GM12891 (cell line): ENCODE data around the gene CNTROB.

Experiments used
- POLR2A ChIP-seq: IDR thresholded peaks from 2 replicates; pipeline ENCODE4 v1.6.1; 2011; ENCODE audit warnings: low read depth, low read length, control low read depth
- POLR2AphosphoS5 ChIP-seq: IDR thresholded peaks from 2 replicates; pipeline ENCODE4 v1.6.1; 2011; ENCODE audit warnings: low read depth, low read length, control low read depth
- SPI1 ChIP-seq: IDR thresholded peaks from 2 replicates; pipeline ENCODE4 v1.6.1; 2011; ENCODE audit warnings: low read depth, low read length, control low read depth
- TAF1 ChIP-seq: IDR thresholded peaks from 2 replicates; pipeline ENCODE4 v1.6.1; 2011; ENCODE audit warnings: low read depth, low read length, control low read depth

DNA sequence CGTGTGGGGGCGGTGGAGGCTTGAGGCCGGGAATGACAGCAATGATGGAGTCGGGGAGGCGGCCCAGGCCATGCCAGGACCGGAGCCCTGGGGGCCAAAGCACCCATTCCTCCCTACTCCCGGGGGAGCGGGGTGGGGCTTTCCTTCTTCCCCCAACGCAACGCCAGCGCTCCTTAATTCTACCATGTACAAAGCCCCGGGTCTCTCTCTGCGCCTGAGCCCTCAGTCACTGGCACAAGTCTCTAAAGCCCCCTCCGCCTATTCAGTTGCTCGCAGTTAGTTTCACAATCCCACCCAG, 15.7 kb upstream of the CNTROB start:
- no peak for TF ChIP-seq POLR2AphosphoS5
- TF ChIP-seq TAF1, result no peak
- TF ChIP-seq SPI1, result no peak
- no peak for TF ChIP-seq POLR2A
